Measurements from ENCODE around the gene HDAC4. TPM values are rescaled to one million over a fixed set of nuclear protein-coding genes. Genes with fewer than 3 reads are reported as not detected.

Gene HDAC4
- total RNA-seq, 1 experiment from 2014 or later: 61.5 TPM

DNA sequence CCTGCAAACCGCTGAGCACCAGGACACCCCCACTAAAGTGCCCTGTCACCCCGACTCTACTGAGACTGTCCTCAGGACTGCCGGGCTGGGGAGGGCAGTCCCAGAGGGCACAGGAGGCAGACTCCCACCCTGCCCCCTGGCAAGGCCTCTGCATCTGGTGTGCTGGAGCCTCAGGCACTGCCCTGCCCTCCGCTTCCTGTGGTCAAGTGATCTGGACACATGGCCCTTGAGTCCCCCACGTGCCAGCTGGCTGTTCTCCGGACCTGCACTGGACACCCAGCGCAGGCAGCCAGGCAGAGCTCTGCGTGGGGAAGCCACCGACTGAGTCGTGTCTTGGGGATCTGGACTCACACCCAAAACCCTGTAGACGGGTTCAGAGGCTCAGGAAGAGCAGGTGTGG, 335.3 kb downstream of the HDAC4 start:
- Histone ChIP-seq H2AFZ (no peak overlapping the region), H3K9me2 (ENCODE audit: insufficient read depth) (no peaks in the 10 kb centered on the region), H3K9me3 (ENCODE audit: insufficient read depth, low read depth) (no peaks in the 10 kb centered on the region), H3K79me2 (ENCODE audit: low read depth) (no peaks in the 10 kb centered on the region), H3K4me3 (no peak overlapping the region), H3F3A (ENCODE audit: insufficient read depth, low read depth) (peaks cover 8% of the 10 kb centered on the region), H3K36me3 (ENCODE audit: low read depth) (no peaks in the 10 kb centered on the region; the same call in 1 of the 2 replicates), H3K4me2 (no peak overlapping the region), H3K27me3 (ENCODE audit: insufficient read depth, low read depth) (no peaks in the 10 kb centered on the region), H4K20me1 (ENCODE audit: insufficient read depth) (peaks cover 3% of the 10 kb centered on the region; the same call in 1 of the 2 replicates), H3K27ac (no peak overlapping the region), H3K4me1 (replicated peaks; ENCODE audit: insufficient read depth) (peaks cover 10% of the 10 kb centered on the region)
- ChIA-PET CTCF (no interaction called here), POLR2A (ENCODE audit: unreplicated experiment) (no interaction called here)
- no TSS peak for BruUV-seq (replicated peaks)
- TF ChIP-seq EZH2 (IDR thresholded peaks at IDR 0.05; ENCODE audit: low read depth) (no peak), CTCF (conservative IDR thresholded peaks at IDR 0.05) (no peak)
- no peak for DNase-seq
- intact Hi-C loops (cut with micrococcal nuclease; ENCODE audit: unreplicated experiment): no loop called here

DNA sequence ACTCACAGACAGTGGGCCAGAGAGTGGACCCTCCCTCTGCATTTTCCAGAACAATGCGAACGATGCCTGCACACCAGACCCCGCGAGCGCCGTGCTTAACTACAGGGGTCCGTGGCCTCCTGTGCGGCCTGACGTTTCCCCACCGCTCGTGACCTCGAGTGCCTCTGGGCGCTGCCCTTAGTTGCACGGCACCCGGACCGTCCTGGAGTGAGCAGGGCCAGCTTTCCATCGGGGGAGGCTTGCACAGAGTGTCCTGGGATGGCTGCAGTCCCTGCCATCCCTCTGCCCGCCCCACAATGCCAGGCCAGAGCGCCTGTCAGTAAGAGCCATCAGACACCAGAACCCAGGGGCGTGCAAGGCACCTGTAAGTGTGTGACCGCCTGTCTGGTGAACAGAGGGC, 335.9 kb downstream of the HDAC4 start:
- Histone ChIP-seq H3K36me3 (ENCODE audit: low read depth) (no peaks in the 10 kb centered on the region; the same call in 1 of the 2 replicates), H3F3A (ENCODE audit: insufficient read depth, low read depth) (peaks cover 1% of the 10 kb centered on the region), H3K4me3 (no peak overlapping the region), H3K79me2 (ENCODE audit: low read depth) (no peaks in the 10 kb centered on the region), H4K20me1 (ENCODE audit: insufficient read depth) (peaks cover 3% of the 10 kb centered on the region; the same call in 1 of the 2 replicates), H3K4me2 (no peak overlapping the region), H2AFZ (no peak overlapping the region), H3K9me3 (ENCODE audit: insufficient read depth, low read depth) (no peaks in the 10 kb centered on the region), H3K27me3 (ENCODE audit: insufficient read depth, low read depth) (no peaks in the 10 kb centered on the region), H3K4me1 (replicated peaks; ENCODE audit: insufficient read depth) (peaks cover 4% of the 10 kb centered on the region), H3K27ac (no peak overlapping the region), H3K9me2 (ENCODE audit: insufficient read depth) (no peaks in the 10 kb centered on the region)
- intact Hi-C loops (cut with micrococcal nuclease; ENCODE audit: unreplicated experiment): no loop called here
- no peak for DNase-seq
- ChIA-PET POLR2A (ENCODE audit: unreplicated experiment) (no interaction called here), CTCF (no interaction called here)
- BruUV-seq (replicated peaks): no TSS peak
- TF ChIP-seq CTCF (conservative IDR thresholded peaks at IDR 0.05) (no peak), EZH2 (IDR thresholded peaks at IDR 0.05; ENCODE audit: low read depth) (no peak)

DNA sequence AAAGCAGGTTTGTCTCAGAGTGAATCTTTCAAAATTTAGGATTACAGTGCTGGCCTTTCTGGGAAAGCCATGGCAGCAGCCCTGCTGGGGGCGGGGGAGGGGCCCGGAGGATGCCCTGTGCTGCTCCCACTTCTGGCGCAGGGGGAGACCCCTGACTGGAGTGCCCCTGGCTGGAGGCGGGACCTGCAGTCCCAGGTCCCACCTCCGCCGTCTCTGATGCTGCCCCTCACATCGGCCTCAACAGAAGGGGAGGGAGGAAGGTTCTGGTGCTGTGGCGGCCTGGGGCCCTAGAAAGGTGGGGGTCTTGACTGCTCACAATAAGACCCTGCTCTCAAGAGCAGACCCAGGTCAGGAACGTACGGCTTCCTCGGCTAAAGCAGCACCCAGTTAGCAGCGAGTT, 336.6 kb downstream of the HDAC4 start:
- Histone ChIP-seq H3K9me2 (ENCODE audit: insufficient read depth) (no peaks in the 10 kb centered on the region), H3K4me3 (no peak overlapping the region), H3K9me3 (ENCODE audit: insufficient read depth, low read depth) (no peaks in the 10 kb centered on the region), H2AFZ (no peak overlapping the region), H3K27me3 (ENCODE audit: insufficient read depth, low read depth) (no peaks in the 10 kb centered on the region), H3K79me2 (ENCODE audit: low read depth) (no peaks in the 10 kb centered on the region), H3K36me3 (ENCODE audit: low read depth) (no peaks in the 10 kb centered on the region; the same call in 1 of the 2 replicates), H3K27ac (no peak overlapping the region), H3F3A (ENCODE audit: insufficient read depth, low read depth) (no peaks in the 10 kb centered on the region), H4K20me1 (ENCODE audit: insufficient read depth) (peaks cover 3% of the 10 kb centered on the region; the same call in 1 of the 2 replicates), H3K4me1 (replicated peaks; ENCODE audit: insufficient read depth) (no peaks in the 10 kb centered on the region), H3K4me2 (no peak overlapping the region)
- intact Hi-C loops (cut with micrococcal nuclease; ENCODE audit: unreplicated experiment): no loop called here
- no TSS peak for BruUV-seq (replicated peaks)
- POLR2A ChIA-PET (ENCODE audit: unreplicated experiment): no interaction called here
- DNase-seq: no peak
- TF ChIP-seq CTCF (conservative IDR thresholded peaks at IDR 0.05) (no peak), EZH2 (IDR thresholded peaks at IDR 0.05; ENCODE audit: low read depth) (no peak)
- CTCF ChIA-PET: no interaction called here
